ENCODE results near the gene KLHL7.

- TF ChIP-seq, protein P1, sequence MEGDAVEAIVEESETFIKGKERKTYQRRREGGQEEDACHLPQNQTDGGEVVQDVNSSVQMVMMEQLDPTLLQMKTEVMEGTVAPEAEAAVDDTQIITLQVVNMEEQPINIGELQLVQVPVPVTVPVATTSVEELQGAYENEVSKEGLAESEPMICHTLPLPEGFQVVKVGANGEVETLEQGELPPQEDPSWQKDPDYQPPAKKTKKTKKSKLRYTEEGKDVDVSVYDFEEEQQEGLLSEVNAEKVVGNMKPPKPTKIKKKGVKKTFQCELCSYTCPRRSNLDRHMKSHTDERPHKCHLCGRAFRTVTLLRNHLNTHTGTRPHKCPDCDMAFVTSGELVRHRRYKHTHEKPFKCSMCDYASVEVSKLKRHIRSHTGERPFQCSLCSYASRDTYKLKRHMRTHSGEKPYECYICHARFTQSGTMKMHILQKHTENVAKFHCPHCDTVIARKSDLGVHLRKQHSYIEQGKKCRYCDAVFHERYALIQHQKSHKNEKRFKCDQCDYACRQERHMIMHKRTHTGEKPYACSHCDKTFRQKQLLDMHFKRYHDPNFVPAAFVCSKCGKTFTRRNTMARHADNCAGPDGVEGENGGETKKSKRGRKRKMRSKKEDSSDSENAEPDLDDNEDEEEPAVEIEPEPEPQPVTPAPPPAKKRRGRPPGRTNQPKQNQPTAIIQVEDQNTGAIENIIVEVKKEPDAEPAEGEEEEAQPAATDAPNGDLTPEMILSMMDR (IDR thresholded peaks at IDR 0.05 in 8 of 11, conservative IDR thresholded peaks at IDR 0.05 in 3 of 11): no peak
- TF ChIP-seq POLR2A (IDR thresholded peaks at IDR 0.05): no peak
Measured at GRCh38 chr7:23165316-23165715, 59.7 kb downstream of the KLHL7 start.
